Measurements from ENCODE around the gene C6orf52. TPM values are rescaled to one million over a fixed set of nuclear protein-coding genes. Genes with fewer than 3 reads are reported as not detected.

Gene C6orf52
- total and polyA plus RNA-seq, 2 of the 13 experiments (the other 11 are each of a cell fraction or from before 2014, with no cell fraction given) = 0.50 to 0.53 TPM

DNA sequence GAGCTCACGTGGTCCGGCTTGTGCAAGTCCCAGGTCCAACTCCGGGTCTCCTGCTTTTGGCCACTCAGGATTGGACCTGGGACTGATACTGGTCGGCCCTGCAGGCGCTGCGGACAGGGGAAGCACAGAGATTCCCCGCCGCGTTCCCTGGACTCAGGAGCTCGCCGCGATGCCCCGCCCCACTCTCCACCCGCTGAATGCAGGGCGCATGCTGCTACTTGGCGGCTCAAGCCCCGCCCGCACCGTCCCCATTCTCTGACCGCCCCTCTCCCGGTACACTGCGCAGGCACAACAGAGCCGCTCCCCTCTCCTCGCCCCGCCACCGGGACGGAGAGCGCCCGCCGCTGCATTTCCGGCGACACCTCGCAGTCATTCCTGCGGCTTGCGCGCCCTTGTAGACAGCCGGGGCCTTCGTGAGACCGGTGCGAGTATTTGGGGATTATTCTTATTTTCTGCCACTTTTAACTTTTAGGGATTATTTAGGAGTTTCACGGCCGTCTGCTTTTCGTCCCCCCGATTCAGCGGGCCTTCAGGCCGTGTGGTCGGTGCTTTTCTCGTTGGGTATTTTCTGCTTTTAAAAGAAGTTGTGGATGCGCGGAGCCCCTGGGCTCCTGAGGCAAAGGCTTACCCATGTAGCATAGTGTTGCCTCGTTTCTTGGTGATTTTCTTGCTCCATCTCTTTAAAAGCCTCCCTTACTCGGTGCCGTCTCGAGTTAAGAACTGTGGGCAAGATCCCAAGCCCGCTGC is 28.6 kb upstream of the C6orf52 start, which contains the start of gene TMEM14C (continued):
- TF ChIP-seq KIAA2018 (CRISPR knock-in tag; IDR thresholded peaks at IDR 0.05; ENCODE audit: borderline replicate concordance) (no peak), MXD1 (CRISPR knock-in tag; IDR thresholded peaks at IDR 0.05) (peak; percentile 64; the same call in 1 of the 2 replicates), CEBPG (CRISPR knock-in tag; IDR thresholded peaks at IDR 0.05) (peak; percentile 92), MED1 (CRISPR knock-in tag; IDR thresholded peaks at IDR 0.05) (peak; percentile 88), SP4 (CRISPR knock-in tag; IDR thresholded peaks at IDR 0.05) (peak; percentile 91), SNAI1 (CRISPR knock-in tag; IDR thresholded peaks at IDR 0.05; ENCODE audit: borderline replicate concordance) (no peak; the same call in 1 of the 2 replicates), HOXA7 (CRISPR knock-in tag; IDR thresholded peaks at IDR 0.05) (no peak), ATM (IDR thresholded peaks at IDR 0.05; ENCODE audit: borderline replicate concordance) (no peak), ZNF839 (CRISPR knock-in tag; IDR thresholded peaks at IDR 0.05; ENCODE audit: borderline replicate concordance) (no peak), SAFB2 (CRISPR knock-in tag; IDR thresholded peaks at IDR 0.05; ENCODE audit: borderline replicate concordance, low read depth) (no peak; the same call in 1 of the 2 replicates), ZNF543 (CRISPR knock-in tag; IDR thresholded peaks at IDR 0.05) (peak; percentile 98), TEAD2 (CRISPR knock-in tag; IDR thresholded peaks at IDR 0.05) (peak; percentile 48; the same call in 1 of the 2 replicates), CREB3 (CRISPR knock-in tag; IDR thresholded peaks at IDR 0.05) (no peak), ZNF264 (CRISPR knock-in tag; IDR thresholded peaks at IDR 0.05) (peak; percentile 86; the same call in 1 of the 2 replicates), TBX3 (IDR thresholded peaks at IDR 0.05; ENCODE audit: borderline replicate concordance) (peak; percentile 75; the same call in 1 of the 2 replicates), ZNF138 (CRISPR knock-in tag; IDR thresholded peaks at IDR 0.05; ENCODE audit: low read depth) (peak; percentile 36; the same call in 1 of the 2 replicates)
- TF ChIP-seq, protein P1, sequence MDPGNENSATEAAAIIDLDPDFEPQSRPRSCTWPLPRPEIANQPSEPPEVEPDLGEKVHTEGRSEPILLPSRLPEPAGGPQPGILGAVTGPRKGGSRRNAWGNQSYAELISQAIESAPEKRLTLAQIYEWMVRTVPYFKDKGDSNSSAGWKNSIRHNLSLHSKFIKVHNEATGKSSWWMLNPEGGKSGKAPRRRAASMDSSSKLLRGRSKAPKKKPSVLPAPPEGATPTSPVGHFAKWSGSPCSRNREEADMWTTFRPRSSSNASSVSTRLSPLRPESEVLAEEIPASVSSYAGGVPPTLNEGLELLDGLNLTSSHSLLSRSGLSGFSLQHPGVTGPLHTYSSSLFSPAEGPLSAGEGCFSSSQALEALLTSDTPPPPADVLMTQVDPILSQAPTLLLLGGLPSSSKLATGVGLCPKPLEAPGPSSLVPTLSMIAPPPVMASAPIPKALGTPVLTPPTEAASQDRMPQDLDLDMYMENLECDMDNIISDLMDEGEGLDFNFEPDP (CRISPR knock-in tag; conservative IDR thresholded peaks at IDR 0.05) = no peak
- TF ChIP-seq, protein P2, sequence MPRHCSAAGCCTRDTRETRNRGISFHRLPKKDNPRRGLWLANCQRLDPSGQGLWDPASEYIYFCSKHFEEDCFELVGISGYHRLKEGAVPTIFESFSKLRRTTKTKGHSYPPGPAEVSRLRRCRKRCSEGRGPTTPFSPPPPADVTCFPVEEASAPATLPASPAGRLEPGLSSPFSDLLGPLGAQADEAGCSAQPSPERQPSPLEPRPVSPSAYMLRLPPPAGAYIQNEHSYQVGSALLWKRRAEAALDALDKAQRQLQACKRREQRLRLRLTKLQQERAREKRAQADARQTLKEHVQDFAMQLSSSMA (CRISPR knock-in tag; IDR thresholded peaks at IDR 0.05) = peak; percentile 96
